Muscle layer of duodenum (tissue), 2 donors: ENCODE measurements around the gene HNMT.

Source experiments
- H3K27ac ChIP-seq: one replicate; pipeline ENCODE4 v1.7.0; 2013; ENCODE audit warnings: mild to moderate bottlenecking, low read length
- H3K27me3 ChIP-seq: one replicate; pipeline ENCODE4 v1.7.0; 2013; ENCODE audit warnings: low read depth, mild to moderate bottlenecking, control low read depth, low read length
- H3K36me3 ChIP-seq, 2 donors: one replicate each; pipeline ENCODE4 v1.7.0; 2013; ENCODE audit warnings: low read length in 2 of 2, control low read depth in 1 of 2, mild to moderate bottlenecking in 1 of 2; ENCODE audit not compliant: insufficient read depth in 2 of 2, control insufficient read depth in 1 of 2
- H3K4me1 ChIP-seq, 2 donors: one replicate each; pipeline ENCODE4 v1.7.0; 2013; ENCODE audit warnings: low read length in 2 of 2, mild to moderate bottlenecking in 2 of 2, control low read depth in 1 of 2, moderate library complexity in 1 of 2; ENCODE audit not compliant: insufficient read depth in 2 of 2, control insufficient read depth in 1 of 2
- H3K4me3 ChIP-seq, 2 donors: one replicate each; pipeline ENCODE4 v1.7.0; 2013; ENCODE audit warnings: low read length in 2 of 2, low read depth in 1 of 2, mild to moderate bottlenecking in 1 of 2
- H3K9me3 ChIP-seq, 2 donors: one replicate each; pipeline ENCODE4 v1.7.0; 2013; ENCODE audit warnings: low read length in 2 of 2, control low read depth in 1 of 2, mild to moderate bottlenecking in 1 of 2; ENCODE audit not compliant: control insufficient read depth in 1 of 2
- donor health status: healthy.

The HNMT gene

GRCh38 chr2:137937778-137938177 is 26.5 kb upstream of the HNMT start:
- no peak overlapping the region for H3K27ac ChIP-seq
- H3K36me3 ChIP-seq = no peaks in the 10 kb centered on the region
- H3K27me3 ChIP-seq = no peaks in the 10 kb centered on the region
- no peaks in the 10 kb centered on the region for H3K4me1 ChIP-seq
- no peaks in the 10 kb centered on the region for H3K9me3 ChIP-seq
- no peak overlapping the region for H3K4me3 ChIP-seq

GRCh38 chr2:137938204-137938603 is 26.1 kb upstream of the HNMT start:
- no peaks in the 10 kb centered on the region for H3K27me3 ChIP-seq
- no peak overlapping the region for H3K4me3 ChIP-seq
- no peak overlapping the region for H3K27ac ChIP-seq
- H3K4me1 ChIP-seq = no peaks in the 10 kb centered on the region
- no peaks in the 10 kb centered on the region for H3K36me3 ChIP-seq
- no peaks in the 10 kb centered on the region for H3K9me3 ChIP-seq

GRCh38 chr2:137939026-137939425 is 25.2 kb upstream of the HNMT start:
- Histone ChIP-seq H3K9me3 (no peaks in the 10 kb centered on the region), H3K4me1 (no peaks in the 10 kb centered on the region), H3K27me3 (no peaks in the 10 kb centered on the region), H3K36me3 (no peaks in the 10 kb centered on the region), H3K4me3 (no peak overlapping the region), H3K27ac (no peak overlapping the region)

- Histone ChIP-seq H3K36me3 (no peaks in the 10 kb centered on the region), H3K9me3 (no peaks in the 10 kb centered on the region), H3K4me1 (no peaks in the 10 kb centered on the region), H3K4me3 (no peak overlapping the region), H3K27me3 (no peaks in the 10 kb centered on the region), H3K27ac (no peak overlapping the region)
Measured at GRCh38 chr2:137940154-137940553, 24.1 kb upstream of the HNMT start.

- Histone ChIP-seq H3K4me1 (no peaks in the 10 kb centered on the region), H3K27ac (no peak overlapping the region), H3K27me3 (no peaks in the 10 kb centered on the region), H3K9me3 (no peaks in the 10 kb centered on the region), H3K36me3 (no peaks in the 10 kb centered on the region), H3K4me3 (no peak overlapping the region)
Measured at GRCh38 chr2:137942037-137942832, 22.0 kb upstream of the HNMT start.

- H3K27ac ChIP-seq = no peak overlapping the region
- H3K4me1 ChIP-seq = no peaks in the 10 kb centered on the region
Measured at GRCh38 chr2:137942833-137943677, 21.2 kb upstream of the HNMT start.

GRCh38 chr2:137943678-137944347 is 20.5 kb upstream of the HNMT start:
- H3K4me1 ChIP-seq = no peaks in the 10 kb centered on the region
- H3K27me3 ChIP-seq = no peaks in the 10 kb centered on the region
- H3K9me3 ChIP-seq = no peaks in the 10 kb centered on the region
- H3K27ac ChIP-seq = no peak overlapping the region
- H3K4me3 ChIP-seq = no peak overlapping the region
- no peaks in the 10 kb centered on the region for H3K36me3 ChIP-seq

More at GRCh38 chr2:137942833-137943677, 21.2 kb upstream of the HNMT start:
- H3K9me3 ChIP-seq = no peaks in the 10 kb centered on the region
- H3K27me3 ChIP-seq = no peaks in the 10 kb centered on the region
- no peak overlapping the region for H3K4me3 ChIP-seq
- no peaks in the 10 kb centered on the region for H3K36me3 ChIP-seq

GRCh38 chr2:137944714-137945113 is 19.6 kb upstream of the HNMT start:
- no peak overlapping the region for H3K4me3 ChIP-seq
- no peaks in the 10 kb centered on the region for H3K36me3 ChIP-seq
- no peaks in the 10 kb centered on the region for H3K27me3 ChIP-seq
- H3K4me1 ChIP-seq = no peaks in the 10 kb centered on the region
- no peak overlapping the region for H3K27ac ChIP-seq
- no peaks in the 10 kb centered on the region for H3K9me3 ChIP-seq

GRCh38 chr2:137945229-137945628 is 19.0 kb upstream of the HNMT start:
- Histone ChIP-seq H3K4me1 (no peaks in the 10 kb centered on the region), H3K27me3 (no peaks in the 10 kb centered on the region), H3K27ac (no peak overlapping the region), H3K4me3 (no peak overlapping the region), H3K36me3 (no peaks in the 10 kb centered on the region), H3K9me3 (no peaks in the 10 kb centered on the region)

- Histone ChIP-seq H3K36me3 (no peaks in the 10 kb centered on the region), H3K4me3 (no peak overlapping the region), H3K27ac (no peak overlapping the region), H3K4me1 (no peaks in the 10 kb centered on the region), H3K9me3 (no peaks in the 10 kb centered on the region), H3K27me3 (no peaks in the 10 kb centered on the region)
Measured at GRCh38 chr2:137946227-137946626, 18.0 kb upstream of the HNMT start.

- Histone ChIP-seq H3K27ac (no peak overlapping the region), H3K9me3 (no peaks in the 10 kb centered on the region), H3K4me1 (no peaks in the 10 kb centered on the region), H3K36me3 (no peaks in the 10 kb centered on the region), H3K4me3 (no peak overlapping the region), H3K27me3 (no peaks in the 10 kb centered on the region)
Measured at GRCh38 chr2:137947032-137947727, 17.1 kb upstream of the HNMT start.
